ENCODE measurements around the gene RAB9A.

The RAB9A gene

GRCh38 chrX:13689741-13690211 lies 848 bp downstream of the RAB9A start:
- peak overlapping the region; percentile 78 to 91 for H3K9ac ChIP-seq (ENCODE audit: low read length in 2 of 2)
- no peaks in the 10 kb centered on the region for H3K36me3 ChIP-seq (ENCODE audit: control insufficient read depth in 2 of 2, insufficient read depth in 2 of 2, low read length in 2 of 2)
- H3K27ac ChIP-seq (ENCODE audit: low read length) = peak overlapping the region; percentile 81
- no peaks in the 10 kb centered on the region for H3K9me3 ChIP-seq (ENCODE audit: control insufficient read depth in 2 of 2, low read length in 2 of 2)
- peak overlapping the region; percentile 85 to 86 for H3K4me3 ChIP-seq (ENCODE audit: low read length in 2 of 2)
- H3K27me3 ChIP-seq (ENCODE audit: control insufficient read depth in 1 of 2, insufficient read depth in 2 of 2, low read length in 2 of 2) = peaks cover 0 to 17% of the 10 kb centered on the region in 2 donors
- H3K4me1 ChIP-seq (ENCODE audit: control insufficient read depth, insufficient read depth, low read length) = peaks cover 3% of the 10 kb centered on the region

- no peak overlapping the region for H3K9ac ChIP-seq (ENCODE audit: low read length in 2 of 2)
- no peaks in the 10 kb centered on the region for H3K36me3 ChIP-seq (ENCODE audit: control insufficient read depth in 2 of 2, insufficient read depth in 2 of 2, low read length in 2 of 2)
- H3K4me1 ChIP-seq (ENCODE audit: control insufficient read depth, insufficient read depth, low read length) = peaks cover 3% of the 10 kb centered on the region
- H3K4me3 ChIP-seq (ENCODE audit: low read length in 2 of 2) = peak overlapping the region; percentile 85 to 86
- no peaks in the 10 kb centered on the region for H3K9me3 ChIP-seq (ENCODE audit: control insufficient read depth in 2 of 2, low read length in 2 of 2)
- no peak overlapping the region for H3K27ac ChIP-seq (ENCODE audit: low read length)
- peaks cover 0 to 14% of the 10 kb centered on the region in 2 donors for H3K27me3 ChIP-seq (ENCODE audit: control insufficient read depth in 1 of 2, insufficient read depth in 2 of 2, low read length in 2 of 2)
Observed at GRCh38 chrX:13690836-13691235, 1.9 kb downstream of the RAB9A start.

GRCh38 chrX:13691841-13692371 lies 3.0 kb downstream of the RAB9A start:
- Histone ChIP-seq H3K9me3 (ENCODE audit: control insufficient read depth in 2 of 2, low read length in 2 of 2) (no peaks in the 10 kb centered on the region), H3K27ac (ENCODE audit: low read length) (no peak overlapping the region), H3K4me1 (ENCODE audit: control insufficient read depth, insufficient read depth, low read length) (peaks cover 5% of the 10 kb centered on the region), H3K27me3 (ENCODE audit: control insufficient read depth in 1 of 2, insufficient read depth in 2 of 2, low read length in 2 of 2) (peaks cover 0 to 14% of the 10 kb centered on the region in 2 donors), H3K9ac (ENCODE audit: low read length in 2 of 2) (no peak overlapping the region), H3K4me3 (ENCODE audit: low read length in 2 of 2) (no peak overlapping the region), H3K36me3 (ENCODE audit: control insufficient read depth in 2 of 2, insufficient read depth in 2 of 2, low read length in 2 of 2) (no peaks in the 10 kb centered on the region)

DNA sequence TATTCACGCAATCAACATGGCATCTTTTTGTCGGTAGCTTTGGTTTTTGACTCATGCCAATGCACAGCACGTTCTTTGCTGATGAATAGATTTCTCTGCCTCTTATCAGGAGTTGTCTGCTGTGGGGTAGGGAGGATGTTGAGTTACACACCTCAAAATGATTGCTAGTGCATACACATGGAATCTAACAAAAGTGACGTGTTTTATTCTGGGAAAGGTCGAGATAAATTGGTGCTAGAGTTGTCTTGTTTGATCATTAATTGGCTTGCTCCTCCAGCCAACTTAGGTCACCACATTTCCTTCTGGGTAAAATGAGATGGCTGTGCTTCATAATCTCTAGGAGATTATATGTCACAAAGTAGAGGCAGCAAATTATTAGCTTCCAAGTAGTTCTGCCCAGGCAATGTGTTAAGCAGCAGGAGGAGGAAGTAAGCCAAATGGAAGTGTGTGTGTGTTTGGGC lies 3.9 kb downstream of the RAB9A start:
- no peak overlapping the region for H3K4me3 ChIP-seq (ENCODE audit: low read length in 2 of 2)
- H3K9me3 ChIP-seq (ENCODE audit: control insufficient read depth in 2 of 2, low read length in 2 of 2) = no peaks in the 10 kb centered on the region
- peaks cover 5% of the 10 kb centered on the region for H3K4me1 ChIP-seq (ENCODE audit: control insufficient read depth, insufficient read depth, low read length)
- H3K9ac ChIP-seq (ENCODE audit: low read length in 2 of 2) = no peak overlapping the region
- no peak overlapping the region for H3K27ac ChIP-seq (ENCODE audit: low read length)
- H3K36me3 ChIP-seq (ENCODE audit: control insufficient read depth in 2 of 2, insufficient read depth in 2 of 2, low read length in 2 of 2) = no peaks in the 10 kb centered on the region
- H3K27me3 ChIP-seq (ENCODE audit: control insufficient read depth in 1 of 2, insufficient read depth in 2 of 2, low read length in 2 of 2) = peaks cover 0 to 14% of the 10 kb centered on the region in 2 donors

DNA sequence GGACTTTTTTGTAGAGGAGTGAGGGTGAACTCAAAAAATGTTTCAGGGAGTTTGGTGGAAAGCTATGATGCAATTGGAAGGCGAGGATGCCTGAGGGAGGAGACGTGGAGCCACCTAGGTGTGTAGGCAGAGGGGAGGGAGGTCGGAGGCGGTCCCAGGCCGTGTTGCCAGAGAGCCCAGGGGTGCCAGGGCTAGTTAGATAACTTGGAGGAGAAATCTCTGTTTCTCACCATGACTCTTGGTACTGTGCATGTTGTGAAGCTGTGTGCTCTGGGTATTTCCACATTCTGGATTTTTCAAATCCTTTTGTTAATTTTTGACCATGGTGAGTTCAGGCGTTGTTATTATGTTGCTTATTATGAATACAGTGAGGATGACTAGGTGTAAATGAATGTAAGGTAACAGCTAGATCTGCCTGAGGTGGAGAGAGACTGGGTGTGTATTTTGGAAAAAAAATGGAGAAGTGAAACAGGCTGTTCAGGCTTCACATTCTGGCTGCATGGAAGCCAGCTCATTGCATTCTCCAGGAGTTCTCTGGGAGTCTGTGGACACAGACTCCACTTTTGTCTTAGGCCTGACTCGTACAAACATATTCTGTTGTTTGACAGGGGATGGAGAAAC lies 4.5 kb downstream of the RAB9A start:
- Histone ChIP-seq H3K9me3 (ENCODE audit: control insufficient read depth in 2 of 2, low read length in 2 of 2) (no peaks in the 10 kb centered on the region), H3K4me3 (ENCODE audit: low read length in 2 of 2) (peak overlapping the region in 1 of 2 donors; percentile 23), H3K27ac (ENCODE audit: low read length) (no peak overlapping the region), H3K9ac (ENCODE audit: low read length in 2 of 2) (no peak overlapping the region), H3K4me1 (ENCODE audit: control insufficient read depth, insufficient read depth, low read length) (peaks cover 5% of the 10 kb centered on the region), H3K27me3 (ENCODE audit: control insufficient read depth in 1 of 2, insufficient read depth in 2 of 2, low read length in 2 of 2) (peaks cover 0 to 14% of the 10 kb centered on the region in 2 donors), H3K36me3 (ENCODE audit: control insufficient read depth in 2 of 2, insufficient read depth in 2 of 2, low read length in 2 of 2) (no peaks in the 10 kb centered on the region)

GRCh38 chrX:13694359-13694758 lies 5.4 kb downstream of the RAB9A start:
- no peak overlapping the region for H3K4me3 ChIP-seq (ENCODE audit: low read length in 2 of 2)
- no peak overlapping the region for H3K9ac ChIP-seq (ENCODE audit: low read length in 2 of 2)
- H3K36me3 ChIP-seq (ENCODE audit: control insufficient read depth in 2 of 2, insufficient read depth in 2 of 2, low read length in 2 of 2) = no peaks in the 10 kb centered on the region
- no peak overlapping the region for H3K27ac ChIP-seq (ENCODE audit: low read length)
- peaks cover 5% of the 10 kb centered on the region for H3K4me1 ChIP-seq (ENCODE audit: control insufficient read depth, insufficient read depth, low read length)
- peaks cover 0 to 12% of the 10 kb centered on the region in 2 donors for H3K27me3 ChIP-seq (ENCODE audit: control insufficient read depth in 1 of 2, insufficient read depth in 2 of 2, low read length in 2 of 2)
- no peaks in the 10 kb centered on the region for H3K9me3 ChIP-seq (ENCODE audit: control insufficient read depth in 2 of 2, low read length in 2 of 2)

GRCh38 chrX:13694983-13695382 lies 6.1 kb downstream of the RAB9A start:
- H3K9me3 ChIP-seq (ENCODE audit: control insufficient read depth in 2 of 2, low read length in 2 of 2) = no peaks in the 10 kb centered on the region
- peaks cover 0 to 10% of the 10 kb centered on the region in 2 donors for H3K27me3 ChIP-seq (ENCODE audit: control insufficient read depth in 1 of 2, insufficient read depth in 2 of 2, low read length in 2 of 2)
- peaks cover 5% of the 10 kb centered on the region for H3K4me1 ChIP-seq (ENCODE audit: control insufficient read depth, insufficient read depth, low read length)
- H3K4me3 ChIP-seq (ENCODE audit: low read length in 2 of 2) = no peak overlapping the region
- H3K36me3 ChIP-seq (ENCODE audit: control insufficient read depth in 2 of 2, insufficient read depth in 2 of 2, low read length in 2 of 2) = no peaks in the 10 kb centered on the region
- no peak overlapping the region for H3K9ac ChIP-seq (ENCODE audit: low read length in 2 of 2)
- no peak overlapping the region for H3K27ac ChIP-seq (ENCODE audit: low read length)

- Histone ChIP-seq H3K27me3 (ENCODE audit: control insufficient read depth in 1 of 2, insufficient read depth in 2 of 2, low read length in 2 of 2) (peaks cover 0 to 10% of the 10 kb centered on the region in 2 donors), H3K36me3 (ENCODE audit: control insufficient read depth in 2 of 2, insufficient read depth in 2 of 2, low read length in 2 of 2) (no peaks in the 10 kb centered on the region), H3K9ac (ENCODE audit: low read length in 2 of 2) (no peak overlapping the region), H3K4me3 (ENCODE audit: low read length in 2 of 2) (no peak overlapping the region), H3K4me1 (ENCODE audit: control insufficient read depth, insufficient read depth, low read length) (peaks cover 5% of the 10 kb centered on the region), H3K27ac (ENCODE audit: low read length) (no peak overlapping the region), H3K9me3 (ENCODE audit: control insufficient read depth in 2 of 2, low read length in 2 of 2) (no peaks in the 10 kb centered on the region)
Observed at GRCh38 chrX:13695601-13696115, 6.7 kb downstream of the RAB9A start.

GRCh38 chrX:13697455-13697854 lies 8.5 kb downstream of the RAB9A start:
- Histone ChIP-seq H3K9ac (ENCODE audit: low read length in 2 of 2) (no peak overlapping the region), H3K27me3 (ENCODE audit: control insufficient read depth in 1 of 2, insufficient read depth in 2 of 2, low read length in 2 of 2) (peaks cover 0 to 6% of the 10 kb centered on the region in 2 donors), H3K4me1 (ENCODE audit: control insufficient read depth, insufficient read depth, low read length) (peaks cover 8% of the 10 kb centered on the region), H3K36me3 (ENCODE audit: control insufficient read depth in 2 of 2, insufficient read depth in 2 of 2, low read length in 2 of 2) (no peaks in the 10 kb centered on the region), H3K4me3 (ENCODE audit: low read length in 2 of 2) (no peak overlapping the region), H3K9me3 (ENCODE audit: control insufficient read depth in 2 of 2, low read length in 2 of 2) (no peaks in the 10 kb centered on the region), H3K27ac (ENCODE audit: low read length) (no peak overlapping the region)

GRCh38 chrX:13697976-13698375 lies 9.0 kb downstream of the RAB9A start:
- Histone ChIP-seq H3K4me3 (ENCODE audit: low read length in 2 of 2) (no peak overlapping the region), H3K27ac (ENCODE audit: low read length) (no peak overlapping the region), H3K9ac (ENCODE audit: low read length in 2 of 2) (no peak overlapping the region), H3K4me1 (ENCODE audit: control insufficient read depth, insufficient read depth, low read length) (peaks cover 6% of the 10 kb centered on the region), H3K36me3 (ENCODE audit: control insufficient read depth in 2 of 2, insufficient read depth in 2 of 2, low read length in 2 of 2) (no peaks in the 10 kb centered on the region), H3K9me3 (ENCODE audit: control insufficient read depth in 2 of 2, low read length in 2 of 2) (no peaks in the 10 kb centered on the region), H3K27me3 (ENCODE audit: control insufficient read depth in 1 of 2, insufficient read depth in 2 of 2, low read length in 2 of 2) (peaks cover 0 to 1% of the 10 kb centered on the region in 2 donors)

DNA sequence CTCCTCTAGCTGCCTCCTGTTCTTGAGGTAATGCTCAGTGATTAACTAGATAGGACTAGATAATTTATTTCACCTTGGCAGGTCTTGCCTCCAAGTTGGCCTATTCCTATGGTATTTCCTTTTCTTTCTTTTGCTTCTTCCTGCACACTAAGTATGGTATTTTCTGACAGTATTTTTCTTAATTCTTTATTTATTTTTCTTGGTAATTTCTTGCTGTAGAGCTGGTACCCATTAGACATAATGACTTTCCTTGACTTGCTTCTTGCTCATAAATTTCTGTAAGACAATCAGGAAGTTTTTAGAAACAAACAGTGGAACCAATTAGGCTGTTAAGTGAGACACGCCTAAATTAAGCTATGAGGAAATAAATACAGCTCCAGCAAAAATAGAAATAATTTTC lies 9.5 kb downstream of the RAB9A start:
- no peaks in the 10 kb centered on the region for H3K9me3 ChIP-seq (ENCODE audit: control insufficient read depth in 2 of 2, low read length in 2 of 2)
- no peak overlapping the region for H3K27ac ChIP-seq (ENCODE audit: low read length)
- H3K4me1 ChIP-seq (ENCODE audit: control insufficient read depth, insufficient read depth, low read length) = peaks cover 6% of the 10 kb centered on the region
- peaks cover 0 to under 1% of the 10 kb centered on the region in 2 donors for H3K27me3 ChIP-seq (ENCODE audit: control insufficient read depth in 1 of 2, insufficient read depth in 2 of 2, low read length in 2 of 2)
- no peaks in the 10 kb centered on the region for H3K36me3 ChIP-seq (ENCODE audit: control insufficient read depth in 2 of 2, insufficient read depth in 2 of 2, low read length in 2 of 2)
- H3K9ac ChIP-seq (ENCODE audit: low read length in 2 of 2) = no peak overlapping the region
- no peak overlapping the region for H3K4me3 ChIP-seq (ENCODE audit: low read length in 2 of 2)
